NCI-H146 (cell line): ENCODE results near the gene PTPRJ.
"Not testable (repeated sequence)": the region's sequence is repeated elsewhere in the genome, so short reads cannot be mapped to it uniquely, and the experiment has no call there.

Experiments
- DNase-seq: peaks from one replicate; lab custom pipeline; 2025; lab: John Stamatoyannopoulos, UW

PTPRJ gene

GRCh38 chr11:48018528-48019216, 38.3 kb downstream of the PTPRJ start:
- no peak for DNase-seq

- no peak for DNase-seq
Measured at GRCh38 chr11:48019217-48019584, 38.8 kb downstream of the PTPRJ start.

GRCh38 chr11:48019595-48019994, 39.2 kb downstream of the PTPRJ start:
- DNase-seq, result no peak

GRCh38 chr11:48020092-48020755, 39.9 kb downstream of the PTPRJ start:
- DNase-seq, result no peak

GRCh38 chr11:48021201-48021820, 41.0 kb downstream of the PTPRJ start:
- DNase-seq, result not testable (repeated sequence)

GRCh38 chr11:48022445-48022844, 42.1 kb downstream of the PTPRJ start:
- DNase-seq, result no peak

GRCh38 chr11:48023608-48024007, 43.2 kb downstream of the PTPRJ start:
- DNase-seq, result not testable (repeated sequence)

GRCh38 chr11:48024635-48025071, 44.3 kb downstream of the PTPRJ start:
- no peak for DNase-seq

GRCh38 chr11:48025293-48025983, 45.1 kb downstream of the PTPRJ start:
- DNase-seq, result peak; percentile 24

GRCh38 chr11:48025984-48026340, 45.6 kb downstream of the PTPRJ start:
- DNase-seq, result no peak

- no peak for DNase-seq
Measured at GRCh38 chr11:48028914-48029680, 48.7 kb downstream of the PTPRJ start.

GRCh38 chr11:48029681-48030290, 49.4 kb downstream of the PTPRJ start:
- no peak for DNase-seq

GRCh38 chr11:48031602-48032001, 51.2 kb downstream of the PTPRJ start:
- no peak for DNase-seq

GRCh38 chr11:48032721-48033120, 52.4 kb downstream of the PTPRJ start:
- no peak for DNase-seq

GRCh38 chr11:48033918-48034341, 53.6 kb downstream of the PTPRJ start:
- DNase-seq, result no peak

GRCh38 chr11:48034926-48035871, 54.8 kb downstream of the PTPRJ start:
- no peak for DNase-seq

- no peak for DNase-seq
Measured at GRCh38 chr11:48036011-48036410, 55.7 kb downstream of the PTPRJ start.

- DNase-seq, result no peak
Measured at GRCh38 chr11:48036466-48036865, 56.1 kb downstream of the PTPRJ start.

GRCh38 chr11:48037709-48038468, 57.5 kb downstream of the PTPRJ start:
- DNase-seq, result no peak
